Osteoblast (primary cell): ENCODE data around the gene EZH2. TPM values are rescaled to one million over a fixed set of nuclear protein-coding genes. Genes with fewer than 3 reads are reported as not detected.
A peak's percentile ranks its signal among the peaks of the same experiment; 100 is the strongest.

Experiments used
- DNase-seq: peaks from one replicate; pipeline ENCODE4 v3.0.0; 2011; ENCODE audit warnings: low spot score, mixed read lengths; ENCODE audit not compliant: insufficient read length; ENCODE audit errors: missing footprints
- H2AFZ ChIP-seq: 2 replicates; pipeline ENCODE4 v1.6.0; 2011; ENCODE audit warnings: mild to moderate bottlenecking, low read length
- H3K27ac ChIP-seq: 2 replicates; pipeline ENCODE4 v1.5.1; 2011; ENCODE audit warnings: mild to moderate bottlenecking, low read depth, low read length, moderate library complexity
- H3K27me3 ChIP-seq: 2 replicates; pipeline ENCODE4 v1.6.0; 2012; ENCODE audit warnings: mild to moderate bottlenecking, control low read depth, inconsistent platforms, low read length, moderate library complexity; ENCODE audit not compliant: insufficient read depth
- H3K36me3 ChIP-seq: 2 replicates; pipeline ENCODE4 v1.5.1; 2011; ENCODE audit warnings: mild to moderate bottlenecking, low read length, control low read depth, moderate library complexity; ENCODE audit not compliant: insufficient read depth
- H3K4me1 ChIP-seq: 2 replicates; pipeline ENCODE4 v1.5.1; 2011; ENCODE audit warnings: mild to moderate bottlenecking, low read length, control low read depth, moderate library complexity; ENCODE audit not compliant: insufficient read depth
- H3K4me2 ChIP-seq: 2 replicates; pipeline ENCODE4 v1.6.0; 2011; ENCODE audit warnings: mild to moderate bottlenecking, low read length; ENCODE audit not compliant: insufficient read depth
- H3K4me3 ChIP-seq: fragments of 200-600 bp; sonication (generic); 3 replicates; pipeline ENCODE4 v1.5.1; 2012; ENCODE audit warnings: mild to moderate bottlenecking, low read length, inconsistent platforms; ENCODE audit not compliant: insufficient read depth
- H3K79me2 ChIP-seq: 2 replicates; pipeline ENCODE4 v1.6.0; 2012; ENCODE audit warnings: mild to moderate bottlenecking, low read length, control low read depth, inconsistent platforms; ENCODE audit not compliant: insufficient read depth
- H3K9me3 ChIP-seq: 2 replicates; pipeline ENCODE4 v1.5.1; 2011; ENCODE audit warnings: low read depth, low read length, control low read depth
- H4K20me1 ChIP-seq: 2 replicates; pipeline ENCODE4 v1.6.0; 2012; ENCODE audit warnings: mild to moderate bottlenecking, low read length, control low read depth; ENCODE audit not compliant: insufficient read depth
- CTCF ChIP-seq: IDR thresholded peaks from 2 replicates; pipeline ENCODE4 v1.5.1; 2011; ENCODE audit warnings: mild to moderate bottlenecking, low read depth, low read length, moderate library complexity; ENCODE audit errors: extremely low read depth
- total RNA-seq: library from RNA; depleted of rRNA; stranded (reverse); fragments of >200 nt; gene quantifications from 2 replicates; pipeline ENCODE4 v1.2.3, GENCODE V29; 2012

Gene EZH2
- total RNA-seq, 1 donor, result 7.6 TPM

- no peak for TF ChIP-seq CTCF
- Histone ChIP-seq H3K27me3 (no peaks in the 10 kb centered on the region), H3K4me3 (no peak overlapping the region), H3K9me3 (no peaks in the 10 kb centered on the region), H3K79me2 (peaks cover 84% of the 10 kb centered on the region), H2AFZ (peak overlapping the region; percentile 60), H3K36me3 (no peaks in the 10 kb centered on the region), H4K20me1 (no peaks in the 10 kb centered on the region), H3K4me2 (no peak overlapping the region), H3K27ac (no peak overlapping the region), H3K4me1 (peaks cover 15% of the 10 kb centered on the region)
- no peak for DNase-seq
Measured at GRCh38 chr7:148849393-148850098, 34.5 kb downstream of the EZH2 start.

GRCh38 chr7:148847815-148848734 lies 36.0 kb downstream of the EZH2 start:
- Histone ChIP-seq H3K4me2 (no peak overlapping the region), H3K4me3 (no peak overlapping the region), H3K27me3 (no peaks in the 10 kb centered on the region), H3K36me3 (no peaks in the 10 kb centered on the region), H3K4me1 (peaks cover 15% of the 10 kb centered on the region), H3K27ac (no peak overlapping the region), H3K9me3 (no peaks in the 10 kb centered on the region), H3K79me2 (peaks cover 75% of the 10 kb centered on the region), H2AFZ (peak overlapping the region; percentile 18), H4K20me1 (no peaks in the 10 kb centered on the region)
- DNase-seq, result no peak
- no peak for TF ChIP-seq CTCF

DNA sequence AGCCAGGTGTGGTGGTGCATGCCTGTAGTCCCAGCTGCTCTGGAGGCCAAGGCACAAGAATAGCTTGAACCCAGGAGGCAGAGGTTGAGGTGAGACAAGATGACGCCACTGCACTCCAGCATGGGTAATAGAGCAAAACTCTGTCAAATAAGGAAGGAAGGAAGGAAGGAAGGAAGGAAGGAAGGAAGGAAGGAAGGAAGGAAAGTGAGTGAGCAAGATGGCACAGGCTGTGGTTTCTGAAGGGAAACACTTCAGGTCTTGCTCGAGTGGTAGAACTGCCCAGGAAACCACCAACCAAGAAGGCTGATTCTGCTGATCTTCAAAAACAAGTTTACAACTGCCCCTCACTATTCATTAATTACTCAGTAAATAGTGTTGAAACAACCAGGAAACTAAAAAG lies 45.2 kb downstream of the EZH2 start:
- H3K79me2 ChIP-seq, result peaks cover 34% of the 10 kb centered on the region
- no peak for DNase-seq

More for the DNA sequence above, 45.2 kb downstream of the EZH2 start:
- H4K20me1 ChIP-seq, result no peaks in the 10 kb centered on the region
- no peaks in the 10 kb centered on the region for H3K9me3 ChIP-seq
- H3K4me1 ChIP-seq, result peaks cover 6% of the 10 kb centered on the region
- H3K4me3 ChIP-seq, result no peak overlapping the region
- H3K27me3 ChIP-seq, result no peaks in the 10 kb centered on the region
- TF ChIP-seq CTCF, result no peak
- H3K27ac ChIP-seq, result no peak overlapping the region
- H3K36me3 ChIP-seq, result no peaks in the 10 kb centered on the region
- H2AFZ ChIP-seq, result no peak overlapping the region
- H3K4me2 ChIP-seq, result no peak overlapping the region
